Hematopoietic multipotent progenitor cell treated with erythropoietin and hydrocortisone succinate and interleukin-3 and kit ligand, for 15 days (in vitro differentiated cells): ENCODE data around the gene GRM5.
"Not testable (repeated sequence)": the region's sequence is repeated elsewhere in the genome, so short reads cannot be mapped to it uniquely, and the experiment has no call there.

Source experiments
- DNase-seq: peaks from one replicate; pipeline ENCODE4 v3.0.0-alpha.2; 2015; ENCODE audit warnings: low spot score

The GRM5 gene

DNA sequence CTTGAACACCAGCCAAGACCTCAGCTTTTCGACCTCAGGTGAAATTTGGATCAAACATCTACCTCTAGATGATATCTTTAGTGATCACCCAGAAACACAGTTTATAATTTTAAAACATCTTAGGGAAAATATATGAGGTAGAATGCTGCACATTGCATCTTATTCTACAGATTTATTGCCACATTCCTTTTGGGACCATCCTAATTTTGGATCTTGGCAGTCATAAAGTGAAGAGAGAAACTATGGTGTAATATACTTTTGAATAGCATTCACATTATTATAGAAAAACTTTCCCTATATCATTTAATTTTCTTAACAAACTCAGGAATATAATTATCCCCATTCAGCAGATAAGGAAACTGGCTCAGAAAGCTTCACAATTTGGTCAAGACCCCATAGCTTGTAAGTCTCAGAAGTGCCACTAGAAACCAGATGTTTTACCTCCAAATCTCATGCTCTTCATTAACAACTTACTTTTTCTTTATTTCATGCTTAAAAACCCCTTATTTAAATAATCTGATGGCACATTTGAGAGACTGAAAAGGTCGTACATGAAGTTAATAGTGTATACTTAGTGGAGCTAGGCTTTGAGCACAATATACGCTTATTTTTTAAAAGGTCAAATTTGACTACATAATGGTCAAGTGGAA lies 529.0 kb downstream of the GRM5 start:
- no peak for DNase-seq

DNA sequence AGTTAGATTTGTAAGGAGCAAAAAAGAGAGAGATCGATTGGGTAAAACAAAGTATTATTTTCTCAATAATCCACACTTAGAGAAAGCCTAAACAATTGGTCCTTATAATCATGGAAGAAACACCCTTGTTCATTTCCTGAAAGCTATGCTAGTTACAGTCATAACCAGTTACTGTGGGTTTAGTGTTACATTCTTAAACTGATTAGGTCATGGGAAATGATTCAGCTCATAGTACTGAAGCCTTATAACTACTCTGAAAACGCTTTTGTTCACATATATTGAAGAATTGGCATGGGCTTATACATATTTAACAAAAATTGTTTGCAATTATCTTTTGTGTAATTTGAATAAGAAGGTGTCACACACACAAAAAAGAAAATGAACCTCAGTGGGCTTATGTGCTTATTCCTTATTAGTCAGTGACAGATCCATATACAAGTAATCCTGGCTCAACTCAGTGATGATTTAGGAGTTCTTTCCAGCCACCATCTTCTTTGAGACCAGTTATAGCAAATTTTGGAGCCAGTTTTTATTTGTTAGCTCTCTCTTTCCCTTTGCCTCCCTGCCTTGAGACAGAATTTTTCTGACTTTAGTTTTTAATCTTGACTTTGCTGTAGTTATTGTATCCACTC lies 529.8 kb downstream of the GRM5 start:
- DNase-seq: no peak

DNA sequence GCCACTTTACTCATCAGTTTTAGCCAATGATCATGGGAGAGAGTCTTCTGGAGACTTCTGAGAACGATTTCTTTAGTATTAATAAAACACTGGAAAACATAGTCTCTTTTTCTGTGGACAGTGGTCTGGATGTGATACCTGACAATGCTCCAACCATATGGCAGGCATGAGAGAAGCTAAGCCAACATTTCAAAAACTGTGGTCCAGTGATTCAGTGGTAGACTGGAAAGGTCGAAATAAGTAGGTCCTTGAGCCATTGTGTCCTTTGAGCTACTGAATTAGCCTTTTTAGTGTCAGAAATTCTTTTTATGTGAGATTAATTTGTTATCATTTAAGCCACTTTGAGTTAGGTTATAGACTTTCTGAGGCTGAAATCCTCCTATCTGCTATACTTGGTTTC lies 530.5 kb downstream of the GRM5 start:
- no peak for DNase-seq

DNA sequence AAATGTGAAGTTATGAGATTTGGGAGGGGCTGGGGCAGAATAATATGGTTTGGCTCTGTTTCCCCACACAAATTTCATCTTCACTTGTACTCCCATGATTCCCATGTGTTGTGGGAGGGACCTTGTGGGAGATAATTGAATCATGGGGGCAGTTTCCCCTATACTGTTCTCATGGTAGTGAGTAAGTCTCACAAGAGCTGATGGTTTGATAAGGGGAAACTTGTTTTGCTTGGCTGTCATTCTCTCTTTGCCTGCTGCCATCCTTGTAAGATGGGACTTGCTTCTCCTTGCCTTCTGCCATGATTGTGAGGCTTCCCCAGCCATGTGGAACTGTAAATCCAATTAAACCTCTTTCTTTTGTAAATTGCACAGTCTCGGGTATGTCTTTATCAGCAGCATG lies 531.1 kb downstream of the GRM5 start:
- not testable (repeated sequence) for DNase-seq

DNA sequence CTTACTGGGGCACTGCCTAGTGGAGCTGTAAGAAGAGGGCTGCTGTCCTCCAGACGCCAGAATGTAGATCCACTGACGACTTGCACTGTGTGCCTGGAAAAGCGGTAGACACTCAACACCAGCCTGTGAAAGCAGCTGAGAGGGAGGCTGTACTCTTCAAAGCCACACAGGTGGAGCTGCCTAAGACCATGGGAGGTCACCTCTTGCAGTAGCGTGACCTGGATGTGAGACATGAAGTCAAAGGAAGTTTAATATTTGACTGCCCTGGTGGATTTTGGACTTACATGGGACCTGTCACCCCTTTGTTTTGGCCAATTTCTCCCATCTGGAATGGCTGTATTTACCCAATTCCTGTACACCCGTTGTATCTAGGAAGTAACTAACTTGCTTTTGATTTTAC lies 531.6 kb downstream of the GRM5 start:
- no peak for DNase-seq

DNA sequence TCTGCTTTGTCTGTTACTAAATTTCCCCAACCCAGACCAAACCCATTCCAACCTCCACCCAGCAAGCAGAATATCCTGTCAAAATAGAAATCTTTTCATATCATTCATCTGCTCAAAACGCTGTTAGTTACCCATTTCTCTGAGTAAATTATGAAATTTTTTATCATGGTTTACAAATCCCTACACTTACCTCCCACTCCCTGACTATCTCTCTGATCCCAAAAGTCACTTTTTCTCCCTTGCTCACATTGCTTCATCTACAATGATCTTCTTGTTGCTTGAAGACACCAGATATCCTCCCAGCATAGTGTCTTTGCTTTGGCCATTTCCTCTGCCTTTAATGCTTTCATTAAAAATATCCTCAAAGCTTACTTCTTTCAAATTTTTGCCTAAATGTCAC lies 532.8 kb downstream of the GRM5 start:
- DNase-seq: no peak

DNA sequence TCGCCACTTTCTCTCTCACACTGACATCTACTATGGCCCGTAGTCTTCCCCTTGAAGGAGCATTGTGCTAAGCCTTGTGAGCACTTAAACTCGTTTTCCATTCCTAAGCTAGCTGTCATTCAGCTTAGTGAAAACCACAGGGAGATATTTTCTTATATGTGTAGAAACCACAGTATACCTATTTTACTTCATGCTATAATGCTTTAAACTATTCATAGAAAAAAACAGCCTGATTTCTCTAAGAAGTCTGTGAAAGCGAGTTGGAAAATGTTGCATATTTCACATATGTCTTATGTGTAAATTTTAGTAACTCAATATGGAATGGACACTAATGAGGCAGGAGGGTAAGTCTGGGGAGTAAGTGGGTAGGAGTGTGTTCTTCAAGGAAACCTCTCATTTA lies 534.0 kb downstream of the GRM5 start:
- no peak for DNase-seq

DNA sequence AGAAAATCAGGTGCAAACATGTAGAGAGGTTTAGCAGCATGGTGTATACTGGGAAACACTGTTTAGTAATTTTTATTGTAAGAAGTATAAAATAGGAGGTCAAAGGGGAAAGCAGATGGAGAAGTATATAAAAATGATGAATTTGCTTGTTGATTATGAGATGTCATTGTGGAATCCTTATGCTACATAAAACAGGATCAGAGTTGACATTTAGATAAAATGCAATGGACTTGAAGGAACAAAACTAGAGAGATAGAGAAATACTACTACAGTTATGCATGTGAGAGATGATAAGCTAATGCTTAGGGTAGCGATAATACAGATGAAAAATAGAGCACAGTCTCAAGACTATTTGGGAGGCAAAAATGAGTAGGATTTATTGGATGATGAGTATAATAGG lies 536.4 kb downstream of the GRM5 start:
- no peak for DNase-seq

DNA sequence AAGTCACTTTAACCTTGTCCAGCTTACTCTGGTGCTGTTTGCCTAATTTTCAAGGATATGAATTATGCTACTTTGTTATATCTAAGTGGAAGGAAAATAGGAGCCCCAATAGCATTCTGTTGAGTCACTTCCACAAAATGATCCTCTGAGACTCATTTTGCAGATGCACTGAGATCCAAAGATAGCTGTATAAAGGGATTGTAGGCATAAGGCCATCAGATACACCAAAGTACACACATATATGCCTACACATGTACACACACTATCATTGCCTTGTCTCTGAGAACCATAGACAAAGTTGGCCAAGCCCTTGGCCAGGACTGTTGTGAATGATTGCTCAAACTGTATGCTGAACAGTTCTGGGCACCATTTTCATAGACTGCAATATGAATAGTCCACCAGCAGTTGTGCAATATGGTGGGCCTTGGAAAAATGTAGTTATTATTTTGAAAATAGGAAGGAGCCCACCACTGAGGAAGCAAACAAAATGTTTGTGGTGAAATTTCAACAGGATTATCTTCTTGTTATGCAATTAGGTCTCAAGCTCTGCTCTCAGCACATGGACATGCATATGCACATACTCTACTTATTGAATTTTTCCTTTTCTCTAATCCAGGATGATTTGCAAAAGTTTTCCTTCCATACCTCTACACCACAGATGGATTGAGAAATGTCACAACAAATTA lies 542.3 kb downstream of the GRM5 start:
- no peak for DNase-seq

DNA sequence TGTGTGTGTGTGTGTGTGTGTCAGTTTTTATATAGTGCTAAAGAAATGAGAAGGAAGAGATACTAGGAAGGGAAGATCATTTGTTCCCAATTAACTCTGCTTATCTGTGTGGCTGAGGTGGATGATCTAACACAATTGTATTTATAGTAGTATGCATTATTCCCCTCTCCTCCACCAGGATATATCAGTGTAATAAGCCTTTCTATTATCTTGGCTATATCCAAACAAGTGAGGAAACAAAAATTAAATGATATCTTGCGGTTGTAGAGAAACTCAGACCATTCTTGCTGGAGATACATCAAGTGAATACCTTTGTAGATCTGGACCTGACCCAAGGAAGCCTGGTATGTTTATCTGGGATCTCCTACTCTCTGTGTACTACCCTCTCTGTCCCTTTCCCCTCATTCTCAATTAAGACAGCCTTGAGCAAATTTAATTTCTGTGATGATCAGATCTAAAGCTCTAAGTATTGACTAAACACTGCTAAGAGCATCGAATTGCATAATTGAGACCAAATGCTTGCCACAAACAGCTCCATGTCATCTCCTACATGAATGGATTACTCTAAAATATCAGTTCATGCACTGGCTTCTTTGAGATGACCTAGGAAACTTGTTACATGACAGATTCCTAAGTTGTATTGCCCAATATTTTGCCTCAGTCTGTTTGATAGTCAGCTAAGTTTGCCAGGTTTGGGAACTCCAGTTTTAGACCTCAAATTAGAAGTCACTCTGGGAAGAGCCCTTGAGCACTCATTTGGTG lies 543.0 kb downstream of the GRM5 start:
- no peak for DNase-seq

DNA sequence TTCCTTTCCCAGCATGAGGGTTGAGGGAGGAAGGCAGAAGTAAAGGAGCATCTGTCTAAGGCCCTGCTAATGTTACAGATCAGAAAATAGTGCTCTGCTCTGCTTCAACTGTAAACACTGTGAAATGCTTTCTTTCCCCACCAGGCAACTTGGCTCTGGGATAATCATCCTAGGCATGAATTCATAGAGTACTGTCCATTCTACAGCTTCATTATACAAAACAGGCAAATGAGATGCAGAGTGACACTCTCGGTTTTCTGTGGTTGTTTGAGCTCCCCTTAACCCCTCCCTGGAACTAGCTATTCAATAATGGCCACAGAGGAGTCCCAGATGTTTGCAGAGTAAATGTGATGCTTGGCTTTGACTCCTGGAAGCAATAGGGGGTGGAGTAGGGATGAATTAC lies 544.0 kb downstream of the GRM5 start:
- no peak for DNase-seq

DNA sequence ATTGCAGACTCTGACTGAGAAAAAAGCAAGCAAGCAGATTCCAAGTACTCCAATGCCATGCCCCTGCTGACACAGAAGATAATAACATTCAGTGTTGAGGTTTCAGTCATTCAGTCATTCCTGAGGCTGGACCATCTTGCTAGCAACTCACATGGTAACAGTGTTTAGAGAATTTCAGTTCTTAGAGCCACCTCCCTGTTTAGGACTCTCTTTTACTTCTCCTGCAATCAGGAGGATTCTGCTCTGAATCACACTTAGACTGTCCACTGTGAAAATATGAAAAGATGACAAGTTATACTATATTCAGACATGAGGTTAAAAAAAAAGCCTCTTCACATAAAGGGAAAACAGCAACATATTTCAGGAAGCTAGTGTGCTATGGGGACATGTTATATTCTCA lies 544.4 kb downstream of the GRM5 start:
- no peak for DNase-seq

DNA sequence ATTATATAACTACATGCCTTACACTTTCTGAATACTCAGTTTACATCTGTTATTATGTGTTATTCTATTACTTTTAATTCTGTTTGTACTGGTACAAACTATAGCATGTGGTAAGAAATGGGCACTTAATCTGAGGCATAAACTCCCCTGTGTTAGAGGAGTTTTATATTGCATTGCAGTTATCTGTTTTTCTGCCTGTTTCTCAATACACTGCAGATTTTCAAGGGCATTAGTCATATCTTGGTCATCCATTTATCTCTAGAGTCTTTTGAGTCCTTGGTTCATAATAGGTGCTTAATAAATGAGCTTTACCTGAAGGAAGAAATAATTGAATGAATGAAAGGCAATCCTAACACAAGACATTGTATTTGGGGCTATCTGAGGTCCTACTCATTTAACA lies 545.4 kb downstream of the GRM5 start:
- DNase-seq: no peak

DNA sequence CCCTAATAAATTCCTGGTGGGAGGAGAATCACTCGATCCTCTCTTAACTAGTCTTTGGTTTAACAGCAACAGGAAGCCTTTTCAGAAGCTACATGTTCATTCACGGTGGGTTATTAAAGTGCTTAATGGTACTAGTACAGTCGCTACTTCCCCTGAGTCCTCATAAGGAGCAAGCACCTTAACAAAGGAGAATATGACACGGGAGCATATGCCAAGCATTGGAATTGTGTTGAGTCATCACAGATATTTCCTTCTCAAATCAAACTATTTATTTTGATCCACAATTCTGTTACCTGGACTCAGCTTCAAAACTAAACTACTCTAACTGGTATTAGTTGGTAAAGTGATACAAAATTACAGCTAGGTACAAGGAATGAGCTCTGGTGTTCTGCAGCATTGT lies 550.8 kb downstream of the GRM5 start:
- no peak for DNase-seq

DNA sequence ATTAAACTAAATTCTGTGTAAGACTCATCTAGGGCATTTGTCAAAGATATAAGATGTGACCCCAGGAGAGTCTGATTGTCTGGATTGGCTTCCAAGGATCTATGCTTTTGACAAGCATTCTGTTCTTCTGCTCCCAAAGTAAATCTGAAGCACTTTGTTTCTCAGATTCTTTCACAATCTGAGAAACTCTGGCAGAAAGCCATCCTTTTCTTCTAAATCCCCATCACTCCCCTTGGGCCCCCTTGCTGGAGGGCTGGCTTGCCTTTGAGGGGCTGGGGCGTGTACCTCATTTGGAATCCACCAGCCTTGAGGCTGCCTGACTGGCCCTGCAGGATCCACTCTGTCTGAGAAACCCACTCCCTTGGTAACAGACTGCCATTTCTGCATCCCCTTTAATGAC lies 554.8 kb downstream of the GRM5 start:
- no peak for DNase-seq

DNA sequence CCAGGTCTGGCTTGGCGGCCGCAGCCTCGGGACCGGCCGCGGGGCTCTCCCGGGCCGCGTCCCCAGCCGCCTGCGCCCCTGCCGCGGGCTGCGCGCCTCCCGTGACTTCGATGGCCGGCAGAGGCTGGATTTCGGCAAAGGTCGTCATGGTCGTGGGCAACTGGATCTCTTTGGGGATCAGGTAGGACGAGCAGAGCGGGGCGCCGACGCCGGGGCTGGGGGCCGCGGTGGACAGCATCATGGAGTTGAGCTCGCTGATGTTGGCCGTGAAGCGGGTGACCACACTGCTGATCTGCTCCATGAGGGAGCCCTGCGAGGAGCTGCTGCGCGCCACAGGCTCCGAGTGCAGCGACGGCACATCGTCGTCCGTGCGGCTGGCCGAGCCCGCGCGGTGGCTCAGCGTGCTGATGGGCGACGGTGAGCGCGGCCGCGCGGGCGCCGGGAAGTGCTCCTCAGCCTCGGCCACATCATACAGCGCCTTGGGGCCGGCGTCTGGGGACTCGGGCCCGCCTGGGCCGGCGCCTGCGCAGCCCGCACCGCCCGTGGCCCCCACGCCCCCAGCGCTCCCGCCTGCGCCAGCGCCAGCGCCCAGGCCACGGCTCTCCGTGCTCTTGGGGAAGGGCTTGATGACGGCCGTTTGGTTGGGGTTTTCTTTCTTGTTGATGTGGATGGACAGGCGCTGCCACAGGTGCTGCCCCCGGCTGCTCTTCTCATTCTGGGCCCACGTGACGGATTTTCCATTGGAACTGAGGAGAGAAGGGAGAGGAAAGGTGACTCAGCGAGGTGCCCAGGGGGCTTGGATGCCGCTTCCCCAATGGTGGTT lies 556.8 kb downstream of the GRM5 start:
- no peak for DNase-seq

DNA sequence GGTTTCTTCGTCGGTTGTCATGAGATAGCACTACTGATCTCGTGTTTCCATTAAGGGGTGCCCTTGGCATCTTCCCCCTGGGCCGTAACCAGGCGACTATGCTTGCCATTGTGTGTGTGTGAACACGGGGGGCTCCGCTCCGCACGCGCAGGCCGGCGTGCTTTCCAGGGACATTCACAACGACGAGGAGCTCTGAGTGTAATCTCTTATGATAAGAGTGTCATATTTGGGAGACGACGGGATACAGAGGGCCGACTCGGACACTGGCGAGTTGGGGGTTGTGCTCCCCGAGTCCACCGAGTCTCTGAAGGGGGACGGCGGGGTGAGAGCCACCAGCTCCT lies 557.4 kb downstream of the GRM5 start:
- no peak for DNase-seq

DNA sequence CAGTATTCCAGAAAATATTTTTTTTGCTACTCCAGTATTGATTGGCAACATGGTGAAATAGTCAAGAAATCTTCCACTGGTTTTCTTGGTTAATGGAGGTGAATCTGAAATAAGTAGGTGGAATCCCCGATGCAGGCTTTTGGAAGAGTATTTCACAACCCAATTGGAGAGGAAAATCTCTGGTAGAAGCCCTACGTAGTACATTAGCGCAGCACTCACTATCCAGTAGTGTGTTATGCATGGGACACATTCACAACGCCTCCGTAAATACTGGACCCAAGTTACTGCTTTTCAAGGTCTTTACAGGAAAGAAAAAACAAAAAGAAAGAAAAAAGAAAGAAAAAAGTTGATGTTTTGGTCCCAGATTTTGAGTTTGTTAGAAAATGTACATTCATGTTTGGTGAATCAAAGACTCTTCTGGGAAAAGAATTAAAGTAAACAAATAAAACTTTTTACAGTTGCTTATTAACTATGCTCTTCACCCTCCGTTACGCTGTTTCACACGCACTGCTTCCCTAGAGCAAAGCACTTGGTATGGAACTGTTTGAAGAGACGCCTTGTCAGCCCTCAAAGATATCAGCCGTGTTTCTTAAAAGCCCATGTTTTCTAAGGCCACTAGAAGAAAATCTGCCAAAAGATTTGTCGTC lies 557.9 kb downstream of the GRM5 start:
- no peak for DNase-seq

DNA sequence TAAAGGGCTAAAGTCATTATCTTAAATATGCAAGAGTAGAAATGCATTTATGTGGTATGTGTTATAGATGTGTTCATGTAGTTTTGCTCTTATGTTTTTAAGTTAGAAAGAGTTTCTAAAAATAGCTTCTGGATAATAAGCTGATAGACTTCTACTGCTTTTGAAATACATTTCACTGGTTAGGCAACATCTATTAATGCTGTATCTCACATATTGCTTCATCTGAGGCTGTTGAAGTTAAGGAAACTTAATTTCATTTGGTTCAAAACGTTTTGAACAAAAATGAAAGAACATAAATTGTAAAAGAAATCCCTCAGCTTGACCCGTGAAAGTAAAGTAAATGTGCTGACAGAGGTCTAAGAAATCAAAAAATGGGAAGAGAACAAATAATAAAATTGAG lies 564.2 kb downstream of the GRM5 start:
- no peak for DNase-seq

DNA sequence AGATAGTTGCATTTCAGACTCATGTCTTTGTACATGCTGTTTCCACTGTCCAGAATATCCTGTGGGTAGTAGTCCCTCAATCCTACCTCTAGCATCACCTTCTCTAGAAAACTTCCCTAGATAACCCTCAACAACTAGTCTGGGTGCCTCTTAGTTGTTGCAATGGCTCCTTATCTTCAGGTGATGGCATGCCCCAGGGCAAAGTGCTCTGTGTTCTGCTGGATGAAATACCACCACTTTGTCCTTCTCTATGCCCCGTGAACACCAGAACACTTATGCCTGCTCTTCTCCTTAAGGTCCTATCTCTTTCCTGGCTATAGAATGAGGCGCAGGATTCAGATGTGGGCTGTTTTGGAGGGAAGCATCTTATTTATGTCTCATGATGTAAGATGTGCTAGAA lies 569.9 kb downstream of the GRM5 start:
- DNase-seq: no peak

DNA sequence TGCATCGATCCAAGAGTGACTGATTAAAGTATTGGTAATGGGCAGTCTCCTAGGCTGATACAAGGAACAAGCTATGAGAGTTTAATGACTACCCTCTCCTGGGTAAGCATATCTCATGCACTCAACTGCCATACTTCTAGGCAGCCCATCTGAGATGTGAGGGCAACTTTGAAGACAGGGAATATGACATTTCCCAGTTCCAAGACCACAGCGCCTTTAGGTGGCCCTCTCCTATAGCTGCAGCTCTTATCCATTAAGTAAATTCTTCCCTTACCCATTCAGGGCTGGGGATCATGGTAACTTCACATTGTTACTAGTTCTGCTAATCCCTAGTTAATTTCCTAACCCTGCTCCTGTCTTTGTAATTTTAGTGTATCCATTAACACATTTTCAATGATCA lies 570.9 kb downstream of the GRM5 start:
- DNase-seq: no peak

DNA sequence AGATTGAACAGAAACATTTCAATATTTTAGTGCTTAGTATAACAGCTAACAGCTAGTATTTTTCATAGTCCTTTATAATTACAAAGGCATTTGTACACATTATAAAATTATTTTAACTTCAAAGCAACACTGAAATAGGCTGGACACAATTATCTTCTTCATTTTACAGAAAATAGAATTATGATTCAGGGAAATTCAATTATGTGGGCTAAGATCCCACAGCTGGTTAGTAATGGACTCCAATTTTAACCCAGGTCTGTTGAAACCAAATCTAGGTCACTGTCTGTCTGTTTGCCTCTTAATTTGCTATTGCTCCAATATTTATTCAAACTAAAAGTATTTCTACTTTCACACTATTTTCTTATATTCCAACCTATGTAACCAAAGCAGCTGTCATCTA lies 574.1 kb downstream of the GRM5 start:
- DNase-seq: no peak
